Astrocyte (in vitro differentiated cells and primary cell): ENCODE measurements around the gene PRM2.

Experiments
- CTCF ChIP-seq: IDR thresholded peaks from 2 replicates; pipeline ENCODE4 v1.5.1; 2011; ENCODE audit warnings: low read depth, mild to moderate bottlenecking, inconsistent platforms, low read length, moderate library complexity; ENCODE audit not compliant: insufficient read depth
- EZH2 ChIP-seq: IDR thresholded peaks from 2 replicates; pipeline ENCODE4 v1.6.1; 2012; ENCODE audit warnings: mild to moderate bottlenecking, low read length, inconsistent platforms; ENCODE audit not compliant: insufficient read depth

DNA sequence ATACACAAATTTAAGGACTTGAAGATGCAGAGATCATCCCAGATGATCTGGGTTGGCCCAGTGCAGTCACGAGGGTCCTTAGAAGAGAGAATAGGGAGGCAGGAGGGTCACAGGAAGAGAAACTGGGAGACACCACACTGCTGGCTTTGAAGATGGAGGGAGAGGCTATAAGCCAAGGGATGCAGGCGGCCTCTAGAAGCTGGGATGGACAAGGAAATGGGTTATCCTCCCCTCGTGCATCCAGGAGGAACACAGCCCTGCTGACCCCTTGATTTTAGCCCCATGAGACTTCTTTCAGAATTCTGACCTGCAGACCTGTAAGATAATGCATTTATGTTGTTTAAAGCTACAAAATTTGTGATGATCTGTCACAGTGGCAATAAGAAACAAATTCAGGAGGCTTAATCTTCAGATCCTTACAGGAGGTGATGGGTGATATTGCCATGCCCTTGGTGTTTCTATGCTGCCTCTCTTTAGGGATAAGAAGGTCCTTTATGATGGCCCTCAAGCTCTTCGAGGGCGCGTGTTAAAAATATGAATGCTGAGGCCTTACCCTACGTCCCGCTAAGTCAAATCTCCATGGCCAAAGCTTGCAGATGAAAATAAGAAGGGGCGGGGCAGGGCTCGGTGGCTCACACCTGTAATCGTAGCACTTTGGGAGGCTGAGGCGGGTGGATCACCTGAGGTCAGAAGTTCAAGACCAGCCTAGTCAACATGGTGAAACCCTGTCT is 1.5 kb upstream of the PRM2 start:
- TF ChIP-seq CTCF, result no peak
- TF ChIP-seq EZH2, result no peak
